GM12878 (cell line): ENCODE data around the gene CCDC32. TPM values are rescaled to one million over a fixed set of nuclear protein-coding genes. Genes with fewer than 3 reads are reported as not detected.

Experiments
- ATAC-seq: fragments of 200-7000 bp; cut with Tn5 transposase; 3 replicates; pipeline ENCODE4 v1.9.1; 2020; ENCODE audit warnings: mild to moderate bottlenecking, moderate library complexity
- BruUV-seq: library from RNA; stranded (reverse); fragments of 400-500 nt; replicated peaks from 2 replicates; lab custom pipeline; 2021; lab: Mats Ljungman, UMichigan
- CTCF ChIA-PET: fragments of 300-600 bp; sonication (Branson Sonifier 250); formaldehyde crosslinking; extraction: SDS; loops from one replicate; lab custom pipeline; 2021; ENCODE audit warnings: inconsistent platforms; lab: Yijun Ruan, JAX
- POLR2A ChIA-PET: fragments of 350-600 bp; formaldehyde crosslinking; extraction: SDS; loops from one replicate; lab custom pipeline; 2021; ENCODE audit warnings: inconsistent platforms; lab: Charles Lee
- RAD21 ChIA-PET: fragments of 300-600 bp; sonication (Branson Sonifier 250); formaldehyde crosslinking; loops from one replicate; lab custom pipeline; 2023; ENCODE audit warnings: antibody characterized with exemption; ENCODE audit not compliant: unreplicated experiment; lab: Charles Lee
- SMC1A ChIA-PET: fragments of 300-600 bp; sonication (Branson Sonifier 250); formaldehyde crosslinking; loops from one replicate; lab custom pipeline; 2023; ENCODE audit not compliant: unreplicated experiment, uncharacterized antibody; lab: Charles Lee
- DNase-seq: peaks from one replicate; pipeline ENCODE4 v3.0.0-alpha.2; 2011; ENCODE audit warnings: low read depth, low spot score
- FAIRE-seq: peaks from 3 replicates; lab custom pipeline; 2011; peaks lifted over from hg19 to GRCh38; lab: Jason Lieb, UNC
- H2AFZ ChIP-seq: 2 replicates; pipeline ENCODE4 v1.6.0; 2011; ENCODE audit warnings: low read depth, low read length, control low read depth; ENCODE audit not compliant: control insufficient read depth
- H3K27ac ChIP-seq: 2 replicates; pipeline ENCODE4 v1.5.1; 2011; ENCODE audit warnings: control low read depth; ENCODE audit not compliant: control insufficient read depth, insufficient read depth
- H3K27me3 ChIP-seq, 2 experiments: replicated peaks in 1 of 2; 2 replicates each; pipeline versions ENCODE4 v1.6.0 to v1.6.1; 2011; ENCODE audit warnings: low read length in 1 of 2; ENCODE audit not compliant: control insufficient read depth in 2 of 2, insufficient read depth in 2 of 2
- H3K36me3 ChIP-seq, 2 experiments: 2 replicates each; pipeline ENCODE4 v1.5.1; 2011; ENCODE audit warnings: low read length in 1 of 2; ENCODE audit not compliant: control insufficient read depth in 2 of 2, insufficient read depth in 2 of 2
- H3K4me1 ChIP-seq: 2 replicates; pipeline ENCODE4 v1.6.1; 2011; ENCODE audit warnings: mild to moderate bottlenecking, low read length, moderate library complexity, mixed read lengths; ENCODE audit not compliant: control insufficient read depth, insufficient read depth
- H3K4me2 ChIP-seq: 2 replicates; pipeline ENCODE4 v1.6.0; 2011; ENCODE audit warnings: control low read depth; ENCODE audit not compliant: control insufficient read depth, insufficient read depth
- H3K4me3 ChIP-seq: fragments of 200-600 bp; sonication (generic); 2 replicates; pipeline ENCODE4 v1.5.1; 2016
- H3K79me2 ChIP-seq: 2 replicates; pipeline ENCODE4 v1.6.0; 2011; ENCODE audit warnings: low read length; ENCODE audit not compliant: control insufficient read depth, insufficient read depth
- H3K9ac ChIP-seq: 2 replicates; pipeline ENCODE4 v1.8.0; 2011; ENCODE audit warnings: low read length, control low read depth, mixed read lengths; ENCODE audit not compliant: control insufficient read depth, insufficient read depth
- H3K9me3 ChIP-seq: replicated peaks from 3 replicates; pipeline ENCODE4 v1.5.1; 2011; ENCODE audit warnings: mild to moderate bottlenecking, low read length; ENCODE audit not compliant: control insufficient read depth, insufficient read depth
- H4K20me1 ChIP-seq: 2 replicates; pipeline ENCODE4 v1.6.0; 2011; ENCODE audit not compliant: control insufficient read depth, insufficient read depth
- ATF7 ChIP-seq: fragments of 450-650 bp; IDR thresholded peaks from 2 replicates; pipeline ENCODE4 v1.6.1; 2016; ENCODE audit warnings: low read depth, mild to moderate bottlenecking
- CEBPB ChIP-seq, 2 experiments: fragments of 150-350 bp in 1 of 2; IDR thresholded peaks; 2 replicates each; pipeline ENCODE4 v1.6.1; 2012 to 2014; ENCODE audit warnings: low read depth in 2 of 2, low read length in 2 of 2, borderline replicate concordance in 1 of 2, inconsistent platforms in 1 of 2
- CREB1 ChIP-seq: IDR thresholded peaks from 2 replicates; pipeline ENCODE4 v1.6.1; 2012; ENCODE audit warnings: low read depth, mild to moderate bottlenecking, inconsistent platforms
- EGR1 ChIP-seq, 2 experiments: IDR thresholded peaks; 1 replicate in 1 of 2; 2 replicates in 1 of 2; pipeline ENCODE4 v1.6.1; 2011 to 2012; ENCODE audit warnings: low read depth in 2 of 2, low read length in 2 of 2, borderline replicate concordance in 1 of 2, mild to moderate bottlenecking in 1 of 2, moderate library complexity in 1 of 2
- EP300 ChIP-seq, 2 experiments: fragments of 150-350 bp in 1 of 2; IDR thresholded peaks; 2 replicates each; pipeline ENCODE4 v1.6.1; 2011 to 2012; ENCODE audit warnings: low read depth in 2 of 2, low read length in 2 of 2, borderline replicate concordance in 1 of 2, improper control_type of control experiment in 1 of 2, inconsistent platforms in 1 of 2; ENCODE audit not compliant: control insufficient read depth in 1 of 2
- IKZF2 ChIP-seq, 2 experiments: fragments of 450-650 bp; IDR thresholded peaks; 2 replicates each; pipeline ENCODE4 v1.6.1; 2017; ENCODE audit warnings: mild to moderate bottlenecking in 2 of 2, moderate library complexity in 2 of 2
- NKRF ChIP-seq: fragments of 450-650 bp; conservative IDR thresholded peaks from 2 replicates; pipeline ENCODE4 v1.6.1; 2017; ENCODE audit warnings: mild to moderate bottlenecking, moderate library complexity
- SMAD5 ChIP-seq: IDR thresholded peaks from 2 replicates; pipeline ENCODE4 v1.6.1; 2016; ENCODE audit warnings: antibody characterized with exemption, low read depth
- ZNF274 ChIP-seq: IDR thresholded peaks from one replicate; pipeline ENCODE4 v1.8.0; 2011; ENCODE audit not compliant: insufficient read length, insufficient read depth
- WGBS: methylation state at CpG from one replicate; pipeline ENCODE4 v1.1.6; 2016; ENCODE audit warnings: low lambda C conversion rate; ENCODE audit not compliant: insufficient replicate concordance, insufficient coverage; ENCODE audit errors: missing lambda C conversion rate; 5-methylcytosine and 5-hydroxymethylcytosine counted together
- in situ Hi-C: fragments of 300-500 bp; cut with MboI; formaldehyde crosslinking; loops from 9 replicates; pipeline ENCODE4 v1.14.3; 2018; ENCODE audit warnings: mixed read lengths
- intact Hi-C: fragments of 100-400 bp; cut with micrococcal nuclease; formaldehyde crosslinking; loops from one replicate; pipeline ENCODE4 v1.14.2; 2022; ENCODE audit not compliant: unreplicated experiment
- polyA plus RNA-seq, 11 experiments: library from polyadenylated mRNA; depleted of rRNA in 4 of 11; unstranded in 6 of 11; stranded (reverse) in 5 of 11; fragments of >200 nt; fragmentation: Nextera tagmentation in 4 of 11; fragmentation: Illumina TruSeq in 1 of 11; extraction: Ambion mirVana in 4 of 11; extraction: Trizol in 1 of 11; gene quantifications; 1 replicate in 1 of 11; 2 replicates in 10 of 11; pipeline versions ENCODE4 v1.2.1 to v1.2.3, GENCODE V29; 2011 to 2016; ENCODE audit warnings: inconsistent platforms in 2 of 11, missing spikeins in 2 of 11, low read depth in 1 of 11
- total RNA-seq, 4 experiments: library from RNA; depleted of rRNA in 3 of 4; stranded (reverse); fragments of >200 nt in 3 of 4; fragmentation: Illumina TruSeq in 1 of 4; extraction: Trizol in 1 of 4; gene quantifications; 2 replicates each; pipeline versions ENCODE4 v1.2.1 to v1.2.3, GENCODE V29; 2013 to 2021

CCDC32 gene
- total and polyA plus RNA-seq, 10 of the 15 experiments (the other 5 are each of a cell fraction or from before 2014, with no cell fraction given) = 30.2 to 74.3 (median 46.5) TPM

DNA sequence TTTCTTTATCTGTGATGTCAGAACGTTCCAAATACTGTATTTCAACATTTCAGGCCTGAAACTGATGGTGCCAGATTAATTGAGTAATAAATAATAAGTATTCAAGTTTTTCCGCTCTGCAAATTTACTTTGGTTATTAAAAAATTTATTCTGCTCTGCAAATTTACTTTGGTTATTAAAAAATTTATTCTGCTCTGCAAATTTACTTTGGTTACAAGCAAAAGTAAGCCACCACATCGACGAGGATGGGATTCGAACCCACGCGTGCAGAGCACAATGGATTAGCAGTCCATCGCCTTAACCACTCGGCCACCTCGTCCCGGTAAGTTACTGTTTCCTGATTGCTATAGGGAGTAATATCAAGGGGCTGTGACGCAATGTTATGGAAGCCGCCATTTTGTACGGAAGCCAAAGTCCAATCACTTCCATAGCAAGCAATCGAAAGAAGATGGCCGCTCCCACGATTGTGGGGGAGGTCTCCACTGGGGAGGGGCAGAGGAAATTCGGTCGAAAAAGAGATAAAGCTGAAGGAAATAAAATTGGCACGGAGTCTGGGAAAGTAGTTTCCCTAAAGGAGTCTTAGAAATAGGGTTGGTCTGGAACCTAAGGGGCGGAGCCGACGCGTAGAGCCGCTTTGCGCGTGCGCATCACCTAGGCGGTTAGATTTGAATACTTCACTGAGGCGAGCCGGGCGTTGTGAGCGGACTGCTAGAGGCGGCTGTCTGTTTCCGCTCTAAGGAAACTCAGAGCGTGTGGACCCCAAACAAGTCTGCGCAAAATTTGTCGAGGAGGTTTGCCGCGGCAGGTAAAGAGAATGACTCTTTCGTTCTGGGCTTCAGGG is 29.0 kb upstream of the CCDC32 start, which contains the start of gene KNL1 (continued):
- TF ChIP-seq SMAD5 (no peak), NKRF (peak; percentile 100), CREB1 (peak; percentile 93), EGR1 (IDR thresholded peaks at IDR 0.05; ENCODE audit: borderline replicate concordance in 1 of 2, low read depth in 2 of 2, low read length in 2 of 2) (0 out of 3 replicates have a peak, but pooled peaks of 1 of the 2 experiments have one; percentile 13), IKZF2 (IDR thresholded peaks at IDR 0.05) (peak; percentile 30 to 68; a peak in 2 of 4 replicates)

DNA sequence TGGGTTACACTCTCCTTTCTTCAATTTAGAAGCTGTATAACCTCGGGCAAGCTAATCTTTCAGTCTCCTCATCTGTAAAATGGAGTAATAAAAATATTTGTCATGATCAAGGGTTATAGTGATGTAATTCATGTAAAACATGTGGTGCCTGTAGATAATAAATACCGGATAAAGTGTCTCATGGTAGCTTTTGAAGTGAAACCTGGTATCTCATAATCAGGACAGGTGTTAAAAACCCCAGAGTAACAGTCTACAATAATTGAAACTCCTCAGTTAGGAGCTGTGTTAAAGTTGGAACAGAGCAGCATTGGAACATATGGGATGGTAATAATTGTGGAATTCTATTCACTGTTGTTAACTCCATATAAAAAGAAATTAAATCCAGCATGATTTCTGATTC is 28.3 kb upstream of the CCDC32 start:
- H3K4me2 ChIP-seq = peak overlapping the region; percentile 7; the same call in 1 of the 2 replicates
- no peaks in the 10 kb centered on the region for H3K27me3 ChIP-seq
- RAD21 ChIA-PET = interaction anchor here (0.8 to 3.1 kb wide), 4 partner anchors 24 to 251 kb away, joined by 3 to 8 read pairs (median 4); partner anchors contain the start of genes RPUSD2 and SPINT1
- SMC1A ChIA-PET = interaction anchor here (0.6 to 1.4 kb wide), 11 partner anchors 11 to 234 kb away, joined by 3 to 6 read pairs (median 3); partner anchors contain the start of genes RAD51 and RPUSD2
- H2AFZ ChIP-seq = peak overlapping the region; percentile 66
- FAIRE-seq = no peak
- no peaks in the 10 kb centered on the region for H4K20me1 ChIP-seq
- no peaks in the 10 kb centered on the region for H3K9me3 ChIP-seq
- intact Hi-C loops = loop anchor here (5.0 to 10.0 kb wide), 4 partner anchors 36 to 282 kb away; partner anchors contain the start of genes BAHD1, RHOV and RMDN3
- no peak for TF ChIP-seq ZNF274
- no peak for TF ChIP-seq CEBPB (IDR thresholded peaks at IDR 0.05; ENCODE audit: borderline replicate concordance in 1 of 2, low read depth in 2 of 2, low read length in 2 of 2)
- peak; percentile 42 for TF ChIP-seq ATF7
- 0 out of 4 replicates have a peak, but pooled peaks of 1 of the 2 experiments have one; percentile 25 for TF ChIP-seq EP300 (IDR thresholded peaks at IDR 0.05; ENCODE audit: borderline replicate concordance in 1 of 2, control insufficient read depth in 1 of 2, low read depth in 2 of 2, low read length in 2 of 2)
- POLR2A ChIA-PET = interaction anchor here (1.0 to 1.4 kb wide), 4 partner anchors 28 to 279 kb away, joined by 3 to 7 read pairs (median 4); partner anchors contain the start of gene CCDC32
- no TSS peak for BruUV-seq
- ATAC-seq = peak; percentile 6; the same call in 1 of the 3 replicates
- H3K4me3 ChIP-seq = no peak overlapping the region
- no peak overlapping the region; the same call in 1 of the 2 replicates for H3K27ac ChIP-seq
- peaks cover 9% of the 10 kb centered on the region; the same call in 1 of the 2 replicates for H3K4me1 ChIP-seq
- 30% methylated on average over 2 of the region's 2 CpGs for WGBS
- peaks cover 37% of the 10 kb centered on the region for H3K79me2 ChIP-seq
- DNase-seq = no peak
- H3K36me3 ChIP-seq = no peaks in the 10 kb centered on the region
- in situ Hi-C loops = no loop called here
- H3K9ac ChIP-seq = no peak overlapping the region
- CTCF ChIA-PET = interaction anchor here (0.6 to 1.9 kb wide), 6 partner anchors 24 to 101 kb away, joined by 3 to 6 read pairs (median 4); partner anchors contain the start of genes CCDC32, RAD51 and RPUSD2
